ENCODE measurements around the gene BCKDK.

DNA sequence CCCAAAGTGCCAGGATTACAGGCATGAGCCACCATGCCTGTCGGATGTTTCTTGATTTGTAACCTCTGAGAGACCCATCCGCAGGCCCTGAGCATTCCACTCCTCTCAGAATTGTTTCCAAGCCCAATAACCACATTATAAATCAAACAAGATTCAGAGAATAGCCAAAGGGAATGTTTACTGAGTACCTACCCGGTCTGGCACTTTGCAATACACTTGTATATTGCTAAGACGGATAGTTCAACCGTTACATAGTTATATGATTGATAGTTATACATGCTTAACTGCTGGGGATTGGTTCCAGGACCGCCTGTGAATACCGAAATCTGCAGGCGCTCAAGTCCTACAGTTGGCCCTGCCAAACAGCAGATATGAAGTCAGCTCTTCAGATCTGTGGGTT is 6.3 kb downstream of the BCKDK start:
- TF ChIP-seq SP1 (IDR thresholded peaks at IDR 0.05) (no peak), NFRKB (IDR thresholded peaks at IDR 0.05) (no peak), FOXM1 (IDR thresholded peaks at IDR 0.05; ENCODE audit: borderline replicate concordance) (no peak), SUZ12 (IDR thresholded peaks at IDR 0.05) (no peak), L3MBTL2 (conservative IDR thresholded peaks at IDR 0.05) (no peak), HDGF (IDR thresholded peaks at IDR 0.05; ENCODE audit: borderline replicate concordance) (no peak), ELF4 (IDR thresholded peaks at IDR 0.05) (no peak), FOXA1 (IDR thresholded peaks at IDR 0.05) (no peak), BHLHE40 (IDR thresholded peaks at IDR 0.05; ENCODE audit: borderline replicate concordance) (no peak), TARDBP (IDR thresholded peaks at IDR 0.05) (no peak), PKNOX1 (IDR thresholded peaks at IDR 0.05) (peak; percentile 3; the same call in 1 of the 2 replicates)

Measured in HEK293T (cell line).